SK-N-SH (cell line): ENCODE results near the gene REG3G. TPM values are rescaled to one million over a fixed set of nuclear protein-coding genes. Genes with fewer than 3 reads are reported as not detected.

ENCODE experiments used
- CTCF ChIA-PET: fragments of 300-600, 350-600 bp; formaldehyde crosslinking; extraction: SDS; loops from one replicate; lab custom pipeline; 2021; lab: Yijun Ruan, JAX
- POLR2A ChIA-PET: fragments of 350-600 bp; sonication (Branson Sonifier 250); formaldehyde crosslinking; extraction: SDS; loops from one replicate; lab custom pipeline; 2020; ENCODE audit warnings: antibody characterized with exemption, inconsistent platforms; lab: Yijun Ruan, JAX
- DNase-seq: peaks from one replicate; pipeline ENCODE4 v3.0.0; 2012
- H2AFZ ChIP-seq: fragments of 200-600 bp; sonication (generic); 2 replicates; pipeline ENCODE4 v1.8.1; 2016; ENCODE audit warnings: antibody characterized with exemption, mild to moderate bottlenecking, low read depth
- H3F3A ChIP-seq: fragments of 200-600 bp; sonication (generic); replicated peaks from 2 replicates; pipeline ENCODE3; 2016; ENCODE audit warnings: antibody characterized with exemption, mild to moderate bottlenecking; ENCODE audit not compliant: insufficient read depth
- H3K27ac ChIP-seq, 2 experiments: fragments of 200-500 bp in 1 of 2; fragments of 200-600 bp in 1 of 2; sonication (Bioruptor generic) in 1 of 2; sonication (generic), shearing (Covaris generic) in 1 of 2; 2 replicates each; pipeline versions ENCODE4 v1.5.1 to v1.6.1; 2014 to 2016; ENCODE audit warnings: low read depth in 2 of 2, inconsistent platforms in 1 of 2, low read length in 1 of 2, mild to moderate bottlenecking in 1 of 2, mixed read lengths in 1 of 2
- H3K27me3 ChIP-seq: fragments of 200-600 bp; sonication (generic), shearing (Covaris generic); 2 replicates; pipeline ENCODE4 v1.6.1; 2016; ENCODE audit warnings: mixed run types; ENCODE audit not compliant: insufficient read depth
- H3K36me3 ChIP-seq, 2 experiments: fragments of 200-500 bp in 1 of 2; fragments of 200-600 bp in 1 of 2; sonication (Bioruptor generic) in 1 of 2; sonication (generic) in 1 of 2; replicated peaks in 1 of 2; 2 replicates each; pipeline versions ENCODE3 to v1.5.1; 2014 to 2016; ENCODE audit warnings: low read length in 1 of 2, mild to moderate bottlenecking in 1 of 2; ENCODE audit not compliant: insufficient read depth in 2 of 2, control insufficient read depth in 1 of 2
- H3K4me1 ChIP-seq, 2 experiments: fragments of 200-500 bp in 1 of 2; fragments of 200-600 bp in 1 of 2; sonication (Bioruptor generic) in 1 of 2; sonication (generic), shearing (Covaris generic) in 1 of 2; 2 replicates each; pipeline versions ENCODE4 v1.5.1 to v1.6.1; 2014 to 2016; ENCODE audit warnings: low read depth in 1 of 2, low read length in 1 of 2, mixed run types in 1 of 2; ENCODE audit not compliant: insufficient read depth in 2 of 2, control insufficient read depth in 1 of 2
- H3K4me2 ChIP-seq: fragments of 200-600 bp; sonication (generic), shearing (Covaris generic); 2 replicates; pipeline ENCODE4 v1.6.1; 2017; ENCODE audit warnings: mixed run types
- H3K4me3 ChIP-seq, 2 experiments: fragments of 200-500 bp in 1 of 2; fragments of 200-600 bp in 1 of 2; sonication (Bioruptor generic) in 1 of 2; sonication (generic), shearing (Covaris generic) in 1 of 2; 2 replicates each; pipeline versions ENCODE4 v1.5.1 to v1.8.1; 2014 to 2016; ENCODE audit warnings: low read depth in 2 of 2, inconsistent platforms in 1 of 2, low read length in 1 of 2, mild to moderate bottlenecking in 1 of 2, mixed read lengths in 1 of 2, moderate library complexity in 1 of 2
- H3K79me2 ChIP-seq: fragments of 200-600 bp; sonication (generic); 2 replicates; pipeline ENCODE4 v1.8.1; 2017; ENCODE audit warnings: mild to moderate bottlenecking; ENCODE audit not compliant: insufficient read depth
- H3K9ac ChIP-seq: fragments of 200-600 bp; sonication (generic); 2 replicates; pipeline ENCODE4 v1.6.1; 2017; ENCODE audit warnings: mixed run types
- H3K9me2 ChIP-seq: fragments of 200-600 bp; sonication (generic); 2 replicates; pipeline ENCODE4 v1.6.1; 2017; ENCODE audit warnings: mixed run types
- H3K9me3 ChIP-seq: fragments of 200-600 bp; sonication (generic); 2 replicates; pipeline ENCODE4 v1.6.1; 2017; ENCODE audit warnings: mixed run types, mild to moderate bottlenecking, moderate library complexity
- H4K20me1 ChIP-seq: fragments of 200-600 bp; sonication (generic); 2 replicates; pipeline ENCODE4 v1.6.1; 2017; ENCODE audit warnings: mild to moderate bottlenecking, mixed run types; ENCODE audit not compliant: insufficient read depth
- CHD2 ChIP-seq: fragments of 150-350 bp; IDR thresholded peaks from 2 replicates; pipeline ENCODE4 v1.6.1; 2018; ENCODE audit warnings: low read length; ENCODE audit not compliant: partially characterized antibody
- EP300 ChIP-seq, 2 experiments: IDR thresholded peaks; 2 replicates each; pipeline versions ENCODE4 v1.4.0 to v1.6.1; 2012; ENCODE audit warnings: borderline replicate concordance in 1 of 2, low read depth in 1 of 2, low read length in 1 of 2
- EZH2phosphoT487 ChIP-seq: fragments of 200-600 bp; sonication (generic); IDR thresholded peaks from 2 replicates; pipeline ENCODE4 v1.6.1; 2017; ENCODE audit warnings: low read depth, mixed run types, mild to moderate bottlenecking, antibody characterized with exemption, moderate library complexity, borderline replicate concordance
- FOXJ3 ChIP-seq: sonication (generic); formaldehyde crosslinking; IDR thresholded peaks from 2 replicates; pipeline ENCODE4 v1.5.1; 2020; ENCODE audit warnings: mild to moderate bottlenecking, missing genetic modification reagents
- GATA2 ChIP-seq: sonication (generic); formaldehyde crosslinking; IDR thresholded peaks from 2 replicates; pipeline ENCODE4 v1.5.0; 2020; ENCODE audit warnings: mild to moderate bottlenecking, missing genetic modification reagents
- IRF3 ChIP-seq: fragments of 150-350 bp; IDR thresholded peaks from 2 replicates; pipeline ENCODE4 v1.6.1; 2016; ENCODE audit warnings: mild to moderate bottlenecking, low read depth, low read length
- MXI1 ChIP-seq: IDR thresholded peaks from 2 replicates; pipeline ENCODE4 v1.6.1; 2012; ENCODE audit warnings: mild to moderate bottlenecking, low read depth, low read length, improper control_type of control experiment
- NFIC ChIP-seq: IDR thresholded peaks from 2 replicates; pipeline ENCODE4 v1.4.0; 2012; ENCODE audit warnings: borderline replicate concordance
- NRF1 ChIP-seq: IDR thresholded peaks from 2 replicates; pipeline ENCODE4 v1.6.1; 2012; ENCODE audit warnings: low read depth, mild to moderate bottlenecking, low read length
- RCOR1 ChIP-seq: fragments of 150-350 bp; IDR thresholded peaks from 2 replicates; pipeline ENCODE4 v1.6.1; 2017; ENCODE audit warnings: antibody characterized with exemption, low read length
- RXRA ChIP-seq: IDR thresholded peaks from 2 replicates; pipeline ENCODE4 v1.4.0; 2012; ENCODE audit warnings: low read depth, mild to moderate bottlenecking, borderline replicate concordance
- SMC3 ChIP-seq: IDR thresholded peaks from 2 replicates; pipeline ENCODE4 v1.6.1; 2012; ENCODE audit warnings: low read depth, low read length, improper control_type of control experiment
- TAF1 ChIP-seq: IDR thresholded peaks from 2 replicates; pipeline ENCODE4 v1.6.1; 2012; ENCODE audit warnings: low read depth, mild to moderate bottlenecking, low read length, moderate library complexity, borderline replicate concordance
- TCF12 ChIP-seq: IDR thresholded peaks from 2 replicates; pipeline ENCODE4 v1.4.0; 2012
- TEAD4 ChIP-seq: IDR thresholded peaks from 2 replicates; pipeline ENCODE4 v1.4.0; 2012; ENCODE audit warnings: mild to moderate bottlenecking, borderline replicate concordance; ENCODE audit not compliant: insufficient read depth
- YY1 ChIP-seq: IDR thresholded peaks from 2 replicates; pipeline ENCODE4 v1.4.0; 2012; ENCODE audit warnings: low read depth, mild to moderate bottlenecking
- WGBS: methylation state at CpG from one replicate; pipeline ENCODE4 v1.1.6; 2017; ENCODE audit warnings: low lambda C conversion rate; 5-methylcytosine and 5-hydroxymethylcytosine counted together
- polyA plus RNA-seq, 3 experiments: library from polyadenylated mRNA; depleted of rRNA; stranded (reverse); fragments of >200 nt; gene quantifications; 2 replicates each; pipeline ENCODE4 v1.2.3, GENCODE V29; 2012
- TF ChIP-seq, protein P1 (sequence below): fragments of 150-350 bp; IDR thresholded peaks from 2 replicates; pipeline ENCODE4 v1.6.1; 2017; ENCODE audit warnings: antibody characterized with exemption, low read length, low read depth, borderline replicate concordance
- TF ChIP-seq, protein P2 (sequence below): fragments of 200-600 bp; sonication (generic); IDR thresholded peaks from 2 replicates; pipeline ENCODE4 v1.6.1; 2017; ENCODE audit warnings: antibody characterized with exemption, mild to moderate bottlenecking, moderate library complexity
- TF ChIP-seq, protein P3 (sequence below): IDR thresholded peaks from 2 replicates; pipeline ENCODE4 v1.4.0; 2012; ENCODE audit warnings: low read depth
- TF ChIP-seq, protein P4 (sequence below): IDR thresholded peaks from 2 replicates; pipeline ENCODE4 v1.4.0; 2012; ENCODE audit warnings: low read depth, borderline replicate concordance

The REG3G gene
- polyA plus RNA-seq (2012; rRNA removed) = not detected in 2 replicates
- 0.05 TPM in 1 of 2 replicates, not detected in the other for polyA plus RNA-seq (2012; cell fraction: cytosol; rRNA removed)
- not detected in 2 replicates for polyA plus RNA-seq (2012; cell fraction: nucleus; rRNA removed)

DNA sequence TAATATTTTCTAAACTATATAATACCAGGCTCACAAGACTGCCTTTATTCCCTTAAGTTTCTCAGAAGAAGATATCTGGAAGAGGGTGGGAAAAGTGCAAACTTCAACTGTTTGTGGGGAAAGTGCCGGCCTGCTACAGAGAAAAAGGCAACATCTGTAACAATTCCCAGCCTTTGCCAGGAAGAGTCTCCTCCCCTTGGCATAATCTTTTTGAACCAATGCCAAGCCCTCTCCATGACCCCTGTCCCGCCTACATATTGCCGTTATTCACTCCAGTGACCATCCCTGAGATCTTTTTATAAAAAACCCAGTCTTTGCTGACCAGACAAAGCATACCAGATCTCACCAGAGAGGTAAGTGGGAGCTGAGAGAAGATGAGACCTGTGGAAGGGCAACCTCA is at the start of gene REG3G:
Gene REG3G (plus strand): TSS at position 282 of the 400 bp plus-strand sequence. CDS start 392 bp downstream, outside the sequence.
- H2AFZ ChIP-seq = no peak within 1 kb of the TSS
- H3K4me3 ChIP-seq = no peak within 1 kb of the TSS
- WGBS = 14% methylated on average over 3 of the region's 3 CpGs
- H3K4me1 ChIP-seq = peaks cover 0 to 4% of the 10 kb centered on the region in 2 experiments; a peak in 1 of 4 replicates
- no peaks in the 10 kb centered on the region for H3K79me2 ChIP-seq
- H3K9me3 ChIP-seq = no peaks in the 10 kb centered on the region
- CTCF ChIA-PET = interaction anchor here (3.9 kb wide), 1 partner anchor 15 kb away, joined by 17 read pairs; no protein-coding TSS in a partner anchor
- no peaks in the 10 kb centered on the region for H3F3A ChIP-seq
- H3K9me2 ChIP-seq = no peaks in the 10 kb centered on the region
- TF ChIP-seq CHD2 = no peak
- no peak for TF ChIP-seq SMC3
- TF ChIP-seq, protein P1, sequence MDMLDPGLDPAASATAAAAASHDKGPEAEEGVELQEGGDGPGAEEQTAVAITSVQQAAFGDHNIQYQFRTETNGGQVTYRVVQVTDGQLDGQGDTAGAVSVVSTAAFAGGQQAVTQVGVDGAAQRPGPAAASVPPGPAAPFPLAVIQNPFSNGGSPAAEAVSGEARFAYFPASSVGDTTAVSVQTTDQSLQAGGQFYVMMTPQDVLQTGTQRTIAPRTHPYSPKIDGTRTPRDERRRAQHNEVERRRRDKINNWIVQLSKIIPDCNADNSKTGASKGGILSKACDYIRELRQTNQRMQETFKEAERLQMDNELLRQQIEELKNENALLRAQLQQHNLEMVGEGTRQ = no peak
- TF ChIP-seq GATA2 (CRISPR knock-in tag) = no peak
- no peak for TF ChIP-seq FOXJ3 (CRISPR knock-in tag)
- TF ChIP-seq, protein P2, sequence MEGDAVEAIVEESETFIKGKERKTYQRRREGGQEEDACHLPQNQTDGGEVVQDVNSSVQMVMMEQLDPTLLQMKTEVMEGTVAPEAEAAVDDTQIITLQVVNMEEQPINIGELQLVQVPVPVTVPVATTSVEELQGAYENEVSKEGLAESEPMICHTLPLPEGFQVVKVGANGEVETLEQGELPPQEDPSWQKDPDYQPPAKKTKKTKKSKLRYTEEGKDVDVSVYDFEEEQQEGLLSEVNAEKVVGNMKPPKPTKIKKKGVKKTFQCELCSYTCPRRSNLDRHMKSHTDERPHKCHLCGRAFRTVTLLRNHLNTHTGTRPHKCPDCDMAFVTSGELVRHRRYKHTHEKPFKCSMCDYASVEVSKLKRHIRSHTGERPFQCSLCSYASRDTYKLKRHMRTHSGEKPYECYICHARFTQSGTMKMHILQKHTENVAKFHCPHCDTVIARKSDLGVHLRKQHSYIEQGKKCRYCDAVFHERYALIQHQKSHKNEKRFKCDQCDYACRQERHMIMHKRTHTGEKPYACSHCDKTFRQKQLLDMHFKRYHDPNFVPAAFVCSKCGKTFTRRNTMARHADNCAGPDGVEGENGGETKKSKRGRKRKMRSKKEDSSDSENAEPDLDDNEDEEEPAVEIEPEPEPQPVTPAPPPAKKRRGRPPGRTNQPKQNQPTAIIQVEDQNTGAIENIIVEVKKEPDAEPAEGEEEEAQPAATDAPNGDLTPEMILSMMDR = no peak
- TF ChIP-seq TEAD4 = no peak
- TF ChIP-seq RCOR1 = no peak
- no peak for TF ChIP-seq MXI1
- TF ChIP-seq NFIC = no peak
- TF ChIP-seq NRF1 = no peak
- no peak for TF ChIP-seq EP300 (IDR thresholded peaks at IDR 0.05; ENCODE audit: borderline replicate concordance in 1 of 2, low read depth in 1 of 2, low read length in 1 of 2)
- no peak for TF ChIP-seq YY1
- TF ChIP-seq, protein P3, sequence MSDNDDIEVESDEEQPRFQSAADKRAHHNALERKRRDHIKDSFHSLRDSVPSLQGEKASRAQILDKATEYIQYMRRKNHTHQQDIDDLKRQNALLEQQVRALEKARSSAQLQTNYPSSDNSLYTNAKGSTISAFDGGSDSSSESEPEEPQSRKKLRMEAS = no peak
- TF ChIP-seq RXRA = no peak
- no peak for TF ChIP-seq IRF3
- TF ChIP-seq EZH2phosphoT487 = no peak
- TF ChIP-seq TCF12 = no peak
- TF ChIP-seq, protein P4, sequence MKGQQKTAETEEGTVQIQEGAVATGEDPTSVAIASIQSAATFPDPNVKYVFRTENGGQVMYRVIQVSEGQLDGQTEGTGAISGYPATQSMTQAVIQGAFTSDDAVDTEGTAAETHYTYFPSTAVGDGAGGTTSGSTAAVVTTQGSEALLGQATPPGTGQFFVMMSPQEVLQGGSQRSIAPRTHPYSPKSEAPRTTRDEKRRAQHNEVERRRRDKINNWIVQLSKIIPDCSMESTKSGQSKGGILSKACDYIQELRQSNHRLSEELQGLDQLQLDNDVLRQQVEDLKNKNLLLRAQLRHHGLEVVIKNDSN = no peak
- TF ChIP-seq TAF1 = no peak
- TF ChIP-seq, all 33 proteins: peak for 0
- Histone ChIP-seq H3K4me2 (no peak within 1 kb of the TSS), H4K20me1 (no peaks in the 10 kb centered on the region), H3K27ac (no peak within 1 kb of the TSS), H3K36me3 (no peaks in the 10 kb centered on the region), H3K27me3 (no peaks in the 10 kb centered on the region), H3K9ac (no peak within 1 kb of the TSS)
- POLR2A ChIA-PET = no interaction called here
- DNase-seq = no peak
